NB4 (cell line): ENCODE measurements around the gene EQTN.

Experiments
- CTCF ChIP-seq: IDR thresholded peaks from one replicate; pipeline ENCODE4 v1.5.1; 2012; ENCODE audit warnings: low read depth, low read length
- MAX ChIP-seq: IDR thresholded peaks from 2 replicates; pipeline ENCODE4 v1.6.1; 2011; ENCODE audit warnings: low read depth, low read length
- MYC ChIP-seq: IDR thresholded peaks from 2 replicates; pipeline ENCODE4 v1.6.1; 2011; ENCODE audit warnings: low read depth, low read length
- POLR2A ChIP-seq: IDR thresholded peaks from 2 replicates; pipeline ENCODE4 v1.6.1; 2011; ENCODE audit warnings: mild to moderate bottlenecking; ENCODE audit not compliant: insufficient read length; ENCODE audit errors: extremely low read depth

- TF ChIP-seq CTCF: no peak
- TF ChIP-seq MAX: no peak
- TF ChIP-seq POLR2A: no peak
- no peak for TF ChIP-seq MYC
Measured at GRCh38 chr9:27258662-27259061, 38.3 kb downstream of the EQTN start.
